DMS153 treated with DMSO at 0.1 percent for 48 hours (cell line): ENCODE results near the gene BICD1.

Experiments used
- DNase-seq: peaks from one replicate; lab custom pipeline; 2025; ENCODE audit not compliant: unreplicated experiment; lab: John Stamatoyannopoulos, UW

Gene BICD1

GRCh38 chr12:32398181-32398580, 291.5 kb downstream of the BICD1 start:
- no peak for DNase-seq

DNA sequence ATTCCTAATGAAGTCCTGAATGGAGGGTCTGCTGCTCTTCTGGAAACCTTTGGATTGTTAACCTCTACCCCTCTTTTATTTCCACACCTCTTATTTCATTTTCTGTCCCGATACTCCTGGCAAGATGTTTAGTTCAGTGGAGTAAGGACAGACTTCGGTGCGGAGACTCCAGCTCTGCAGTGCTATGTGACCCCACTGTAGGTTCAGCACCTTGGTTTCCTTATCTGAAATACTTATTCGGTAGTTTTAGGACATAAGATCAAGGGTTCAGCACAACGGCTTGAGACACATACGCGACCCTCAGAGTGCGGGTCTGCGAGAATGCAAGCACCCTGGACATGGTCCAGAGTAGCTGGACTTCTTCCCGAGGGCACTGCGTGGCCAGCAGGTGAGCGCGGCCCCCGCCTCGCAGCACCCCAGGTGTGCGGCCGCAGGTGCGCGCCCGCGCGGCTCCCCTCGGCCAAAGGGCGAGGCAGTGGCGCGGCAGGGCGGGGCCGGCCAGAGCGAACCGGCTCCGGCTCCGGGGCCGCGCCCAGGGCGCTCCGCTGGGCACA, 292.2 kb downstream of the BICD1 start:
- no peak for DNase-seq

DNA sequence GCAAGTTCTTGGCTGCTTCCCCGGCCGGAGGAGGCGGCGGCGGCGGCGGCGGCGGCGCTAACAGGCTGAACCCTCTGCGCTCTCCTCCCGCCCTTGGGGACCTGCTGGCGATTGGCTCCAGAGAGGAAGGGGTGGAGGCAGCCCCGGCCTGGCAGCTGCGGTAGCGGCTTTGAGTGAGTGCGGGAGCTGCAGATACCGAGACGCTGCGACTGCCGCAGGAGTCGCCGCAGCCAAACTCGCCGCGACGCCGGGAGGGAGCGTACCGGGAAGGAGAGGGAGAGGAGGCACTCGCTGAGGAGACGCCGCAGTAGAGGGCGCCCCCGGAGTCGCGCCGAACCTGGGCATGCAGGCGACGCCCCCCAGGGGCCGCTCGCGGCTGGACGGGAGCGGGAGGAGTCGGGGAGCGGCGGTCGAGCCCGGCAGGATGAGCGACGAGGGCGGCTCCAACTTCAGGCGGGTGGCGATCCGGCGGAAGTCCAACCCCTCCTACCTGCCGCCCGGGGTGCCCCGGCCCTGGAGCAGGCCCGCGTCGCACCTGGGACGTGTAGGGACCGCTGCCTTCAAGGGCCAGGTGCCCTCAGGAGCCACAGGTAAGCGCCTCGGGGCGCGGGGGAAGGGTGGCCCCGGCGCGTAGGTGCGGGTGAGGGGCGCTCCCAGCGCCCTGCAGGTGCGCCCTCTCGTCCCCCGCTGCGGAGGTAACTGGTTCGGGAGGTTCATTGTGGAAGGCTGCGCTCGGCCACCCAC, 292.9 kb downstream of the BICD1 start, which contains the start of gene FGD4:
Gene FGD4, plus strand, starts transcription at position 189 of the 744 bp plus-strand sequence.
- DNase-seq: peak; percentile 73

DNA sequence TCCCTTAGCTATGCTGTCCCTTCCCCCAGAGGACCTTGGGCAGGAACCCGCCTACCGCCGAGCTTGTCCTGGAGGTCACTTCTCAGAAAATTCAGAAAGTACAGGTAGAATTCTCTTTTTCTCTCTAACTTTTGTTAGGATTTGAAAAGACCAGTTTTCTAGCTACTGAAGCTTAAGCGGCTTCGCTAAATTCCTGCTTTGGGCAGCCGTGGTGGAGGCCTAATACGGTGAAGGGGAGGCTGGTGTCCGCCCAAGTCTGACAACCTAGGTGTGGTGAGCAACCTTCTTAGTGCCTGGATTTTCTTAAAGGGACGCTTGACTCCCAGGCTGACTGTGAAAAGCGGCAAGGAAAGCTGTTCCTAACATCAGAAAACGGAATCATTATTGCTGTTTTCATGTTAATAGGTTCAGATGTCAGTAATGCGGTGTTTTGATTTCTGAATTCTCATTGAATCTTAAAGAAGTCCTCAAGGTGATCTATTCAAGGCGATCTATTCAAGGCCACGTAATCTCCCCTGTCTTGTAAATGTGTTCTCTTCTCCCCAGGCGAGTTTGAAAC, 293.5 kb downstream of the BICD1 start:
- DNase-seq: no peak

DNA sequence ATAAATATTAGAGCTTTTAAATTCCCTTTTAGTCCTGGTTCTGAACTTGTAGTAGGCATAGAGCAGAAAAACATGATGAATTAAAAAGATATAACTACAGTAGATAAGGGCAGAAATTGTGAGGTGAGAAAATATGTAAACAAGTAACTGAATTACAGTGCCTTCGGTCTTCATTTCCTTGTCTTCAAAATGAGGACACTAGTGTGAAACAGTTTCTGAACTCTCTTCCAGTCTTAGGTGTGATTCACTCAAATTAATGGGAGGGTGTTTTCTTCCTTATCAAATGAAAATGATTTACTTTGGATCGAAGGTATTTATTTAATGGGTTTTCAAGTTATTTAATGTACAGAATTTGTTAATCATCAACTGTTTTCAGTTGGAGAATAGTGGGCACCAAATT, 294.2 kb downstream of the BICD1 start:
- no peak for DNase-seq

DNA sequence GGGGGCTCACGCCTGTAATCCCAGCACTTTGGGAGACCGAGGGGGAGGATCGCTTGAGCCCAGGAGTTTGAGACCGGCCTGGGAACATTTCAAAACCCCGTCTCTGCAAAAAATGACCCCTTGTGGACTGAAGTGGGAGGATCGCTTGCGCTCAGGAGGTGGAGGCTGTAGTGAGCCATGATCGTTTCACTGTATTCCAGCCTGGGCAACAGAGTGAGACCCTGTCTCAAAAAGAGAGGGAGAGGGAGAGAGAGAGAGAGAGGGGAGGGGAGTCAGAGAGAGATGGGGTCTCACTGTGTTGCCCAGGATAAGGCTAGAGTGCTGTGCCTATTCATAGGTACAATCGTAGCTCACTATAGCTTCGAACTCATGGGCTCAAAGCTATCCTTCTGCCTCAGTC, 295.5 kb downstream of the BICD1 start:
- no peak for DNase-seq

DNA sequence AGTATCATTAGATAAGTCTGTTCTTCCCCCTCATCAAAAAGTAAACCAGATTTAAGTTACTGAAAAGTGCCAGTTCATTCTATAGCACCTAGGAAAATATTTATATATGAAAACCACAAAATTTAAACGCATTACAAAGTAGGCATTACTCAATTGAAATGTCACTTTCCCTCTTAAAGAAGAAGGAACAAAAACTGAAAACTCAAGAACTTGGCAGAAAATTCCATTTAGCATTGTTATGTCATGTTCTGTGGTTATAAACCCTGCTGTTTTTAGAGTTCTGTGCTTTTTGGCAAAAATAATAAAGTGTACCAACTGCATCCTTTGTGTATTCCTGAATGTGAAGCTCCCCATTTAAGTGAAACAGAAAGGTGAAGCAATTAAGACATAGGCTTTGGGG, 296.3 kb downstream of the BICD1 start:
- no peak for DNase-seq

DNA sequence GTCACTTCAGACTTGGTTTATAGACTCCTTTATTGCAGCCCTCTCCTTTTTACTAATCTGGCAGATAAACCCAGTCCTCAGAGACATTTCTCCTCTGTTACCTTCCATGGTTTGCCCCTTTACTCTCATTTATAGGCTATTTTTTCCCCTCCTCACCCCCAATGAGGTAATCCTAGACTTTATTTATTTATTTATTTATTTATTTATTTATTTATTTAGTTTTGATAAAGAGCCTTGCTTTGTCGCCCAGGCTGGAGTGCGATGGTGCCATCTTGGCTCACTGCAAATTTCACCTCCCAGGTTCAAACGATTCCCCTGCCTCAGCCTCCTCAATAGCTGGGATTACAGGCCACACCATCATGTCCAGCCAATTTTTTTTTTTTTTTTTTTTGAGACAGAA, 301.1 kb downstream of the BICD1 start:
- no peak for DNase-seq

- no peak for DNase-seq
These were observed 306.8 kb downstream of the BICD1 start for GRCh38 chr12:32413412-32413811.

DNA sequence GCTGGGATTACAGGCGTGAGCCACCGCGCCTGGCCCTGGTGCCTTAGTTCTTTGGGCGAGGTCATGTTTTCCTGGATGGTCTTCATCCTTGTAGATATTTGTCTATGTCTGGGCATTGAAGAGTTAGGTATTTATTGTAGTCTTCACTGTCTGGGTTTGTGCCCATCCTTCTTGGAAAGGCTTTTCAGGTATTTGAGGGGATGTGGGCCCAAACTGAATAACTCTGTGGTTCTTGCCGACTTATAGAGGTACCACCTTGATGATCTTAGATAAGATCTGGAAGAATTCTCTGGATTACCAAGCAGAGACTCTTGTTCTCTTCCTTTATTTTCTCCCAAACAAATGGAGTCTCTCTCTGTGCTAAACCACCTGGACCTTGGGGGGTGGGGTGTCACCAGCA, 311.6 kb downstream of the BICD1 start:
- no peak for DNase-seq

DNA sequence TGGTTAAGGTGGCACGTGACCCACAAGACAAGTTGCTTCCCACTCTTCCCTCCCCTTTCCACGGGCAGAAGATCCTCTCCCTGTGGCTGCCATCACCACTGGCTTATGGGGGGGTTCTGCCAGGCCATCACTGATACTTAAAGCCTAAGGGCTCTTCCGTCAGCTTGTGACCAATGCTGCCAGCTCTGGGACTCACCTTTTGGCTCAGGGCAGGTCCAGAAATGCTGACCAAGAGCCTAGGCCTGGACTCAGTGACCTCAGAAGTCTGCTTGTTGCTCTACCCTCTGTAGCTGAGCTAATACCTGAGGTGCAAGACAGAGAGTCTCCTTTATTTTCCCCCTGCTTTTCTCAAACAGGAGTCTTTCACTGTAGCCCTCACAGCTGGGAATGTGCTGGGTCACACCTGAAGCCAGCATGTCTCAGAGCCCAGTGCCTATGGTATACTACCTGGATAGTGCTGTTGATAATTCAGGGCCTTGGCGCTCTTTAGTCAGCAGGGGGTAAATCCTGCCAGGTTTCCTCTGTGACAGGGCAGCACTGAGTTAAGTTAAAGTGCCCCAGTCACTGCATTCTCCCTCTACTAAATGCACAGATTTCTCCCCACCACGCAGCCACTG, 312.4 kb downstream of the BICD1 start:
- no peak for DNase-seq

DNA sequence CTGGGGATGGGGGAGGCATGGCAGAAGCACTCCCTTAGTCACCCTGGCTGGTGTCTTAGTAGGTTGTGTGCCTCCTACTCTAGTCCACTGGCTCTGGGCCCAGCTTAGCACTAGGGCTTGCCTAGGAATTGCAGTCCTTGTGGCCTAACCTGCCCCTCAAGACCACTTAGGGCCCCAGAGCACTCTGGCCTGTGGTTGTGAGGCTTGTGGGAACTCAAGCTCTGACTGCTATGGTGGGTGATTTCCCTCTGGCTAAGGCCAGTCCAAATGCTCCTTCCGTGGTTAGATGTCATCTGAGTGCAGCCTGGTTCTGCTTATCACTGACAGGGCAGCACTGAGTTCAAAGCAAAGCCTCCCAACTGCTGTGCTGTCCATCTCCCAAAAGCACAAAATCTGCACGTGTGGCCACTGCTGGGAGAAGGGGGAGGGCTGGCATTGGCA, 312.9 kb downstream of the BICD1 start:
- no peak for DNase-seq

- no peak for DNase-seq
These were observed 313.7 kb downstream of the BICD1 start for GRCh38 chr12:32420356-32420755.

DNA sequence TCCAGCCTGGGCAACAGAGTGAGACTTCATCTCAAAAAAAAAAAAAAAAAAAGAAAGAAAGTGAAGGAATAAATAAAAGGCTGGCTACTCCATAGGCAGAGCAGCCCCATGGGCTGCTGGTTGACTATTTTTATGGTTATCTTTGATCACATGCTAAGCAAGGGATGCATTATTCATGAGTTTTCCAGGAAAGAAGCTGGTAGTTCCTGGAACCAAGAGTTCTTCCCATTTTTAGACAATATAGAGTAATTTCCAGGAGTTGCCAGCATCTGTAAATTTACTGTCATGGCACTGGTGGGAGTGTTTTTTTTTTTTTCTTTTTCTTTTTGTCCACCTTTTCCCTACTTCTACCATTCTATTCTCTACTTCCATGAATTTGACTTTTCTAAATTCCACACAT, 316.9 kb downstream of the BICD1 start:
- DNase-seq: no peak

DNA sequence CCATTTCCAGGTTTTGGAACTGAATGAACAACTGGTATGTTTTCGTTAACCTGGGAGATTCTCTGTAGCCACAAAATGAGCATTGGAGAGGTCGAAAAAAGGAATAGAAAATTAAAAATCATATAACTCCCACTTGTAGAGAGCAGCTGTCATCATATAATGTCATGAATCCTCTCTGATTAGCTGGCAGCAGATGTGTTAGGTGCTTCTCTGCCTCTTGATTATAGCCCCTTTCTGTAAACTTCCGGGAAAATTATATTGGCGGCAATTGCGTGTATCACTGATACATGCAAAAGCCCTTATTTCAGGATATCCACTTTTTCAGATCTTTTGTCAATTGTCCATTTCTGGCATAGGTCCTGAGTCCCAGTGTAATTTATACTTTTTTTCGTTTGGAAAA, 324.4 kb downstream of the BICD1 start:
- DNase-seq: no peak
